A549 treated with DMSO at 1 μM for 4 hours (cell line): Measurements from ENCODE around the gene PRELID3B. TPM values are rescaled to one million over a fixed set of nuclear protein-coding genes. Genes with fewer than 3 reads are reported as not detected.

ENCODE experiments used
- total RNA-seq: library from RNA; stranded (reverse); fragments of 200-300 nt; extraction: Qiagen RNA extraction; gene quantifications from 5 replicates; pipeline ENCODE4 v1.2.3, GENCODE V29; 2022; ENCODE audit warnings: low read depth

PRELID3B gene
- 53.9 to 69.9 TPM (median 64.5 TPM) in 5 replicates for total RNA-seq

DNA sequence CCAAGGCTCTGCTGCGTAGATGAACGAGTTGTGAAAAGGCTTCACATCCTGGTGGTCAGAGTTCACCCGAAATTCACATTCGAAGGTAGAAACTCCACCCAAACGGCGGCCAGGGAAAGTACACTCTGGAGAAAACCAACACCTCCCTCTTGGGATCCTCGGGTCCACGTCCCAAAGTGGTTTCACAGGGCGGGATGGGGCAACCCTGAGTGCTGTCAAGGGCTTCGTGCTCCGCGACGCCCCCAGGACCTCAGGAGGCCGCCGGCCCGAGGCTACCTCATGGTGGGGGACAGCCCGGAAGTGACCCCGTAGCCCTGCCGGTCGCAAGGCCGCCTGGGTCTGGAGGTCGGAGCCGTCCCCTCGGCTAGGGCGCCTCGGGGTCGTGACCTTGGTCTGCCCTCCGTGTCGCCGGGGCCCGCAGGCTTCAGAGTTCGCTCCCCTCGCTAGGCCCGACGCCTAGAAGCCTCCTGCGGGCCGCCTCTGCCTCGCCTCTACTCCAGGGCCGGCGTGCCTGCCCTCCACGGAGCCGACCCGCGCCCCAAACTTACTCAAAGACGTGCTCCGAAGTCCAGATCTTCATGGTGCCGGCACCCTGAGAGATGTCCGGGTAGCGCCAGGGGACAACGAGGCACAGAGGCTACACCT, at the start of gene PRELID3B:
Gene PRELID3B, minus strand, starts transcription at position 636 of the 645 bp plus-strand sequence. Its CDS starts 56 bp downstream, at position 580.

DNA sequence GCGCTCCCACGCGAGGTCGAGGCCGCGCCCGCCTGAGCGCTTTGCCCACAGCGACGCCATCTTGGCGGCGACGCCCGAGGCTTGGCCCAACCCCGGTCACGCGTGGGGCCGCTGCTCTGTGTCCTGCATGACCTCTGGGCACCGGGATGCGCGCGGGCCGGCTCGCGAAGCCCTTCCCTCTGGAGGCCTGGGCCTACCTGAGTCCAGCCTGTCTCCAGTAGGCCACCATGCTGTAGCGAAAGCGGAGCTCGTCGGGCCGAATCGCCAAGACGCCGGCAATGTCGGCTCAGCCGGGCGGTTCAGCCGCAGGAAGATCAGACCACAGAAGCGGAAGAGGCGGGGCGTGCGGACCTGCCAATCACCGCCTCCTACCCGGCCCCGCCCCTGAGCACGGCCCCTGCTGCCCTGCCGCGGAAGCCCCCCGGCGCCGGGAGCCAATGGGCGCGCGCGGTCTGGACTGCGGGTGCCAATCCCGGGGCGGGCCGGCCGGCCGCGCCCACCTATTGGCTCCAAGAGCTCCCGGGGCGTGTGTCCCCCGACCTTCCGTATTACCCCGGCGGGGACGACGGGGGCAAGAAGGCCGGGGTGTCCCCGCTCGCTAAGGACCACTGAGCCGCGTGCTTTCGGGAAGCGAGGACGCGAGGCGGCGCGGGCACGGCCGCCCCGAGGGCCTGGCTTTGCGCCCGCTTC, 10.4 kb downstream of the PRELID3B start, which contains the start of gene ATP5F1E:
Gene ATP5F1E, minus strand, starts transcription at position 313 of the 690 bp plus-strand sequence. Its CDS starts 84 bp downstream, at position 229.

DNA sequence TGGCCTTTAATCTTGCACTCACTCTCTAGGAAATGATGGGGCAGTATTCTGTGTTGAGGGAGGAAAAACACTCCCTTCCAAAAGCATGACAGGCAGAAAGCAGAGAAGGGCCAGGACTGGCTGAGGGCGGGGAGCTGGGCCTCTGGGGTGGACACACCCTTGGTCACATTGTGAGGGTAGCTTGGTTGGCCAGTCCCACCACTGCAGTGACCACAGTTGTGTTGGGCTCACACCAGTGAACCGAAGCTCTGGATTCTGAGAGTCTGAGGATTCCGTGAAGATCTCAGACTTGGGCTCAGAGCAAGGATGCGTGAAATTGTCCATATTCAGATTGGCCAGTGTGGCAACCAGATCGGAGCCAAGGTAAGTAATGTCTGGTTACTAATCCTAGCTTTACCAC, 23.4 kb downstream of the PRELID3B start, which contains the start of gene TUBB1:
Gene TUBB1, plus strand, starts transcription at position 213 of the 400 bp plus-strand sequence. Its CDS starts 94 bp downstream, at position 307.

DNA sequence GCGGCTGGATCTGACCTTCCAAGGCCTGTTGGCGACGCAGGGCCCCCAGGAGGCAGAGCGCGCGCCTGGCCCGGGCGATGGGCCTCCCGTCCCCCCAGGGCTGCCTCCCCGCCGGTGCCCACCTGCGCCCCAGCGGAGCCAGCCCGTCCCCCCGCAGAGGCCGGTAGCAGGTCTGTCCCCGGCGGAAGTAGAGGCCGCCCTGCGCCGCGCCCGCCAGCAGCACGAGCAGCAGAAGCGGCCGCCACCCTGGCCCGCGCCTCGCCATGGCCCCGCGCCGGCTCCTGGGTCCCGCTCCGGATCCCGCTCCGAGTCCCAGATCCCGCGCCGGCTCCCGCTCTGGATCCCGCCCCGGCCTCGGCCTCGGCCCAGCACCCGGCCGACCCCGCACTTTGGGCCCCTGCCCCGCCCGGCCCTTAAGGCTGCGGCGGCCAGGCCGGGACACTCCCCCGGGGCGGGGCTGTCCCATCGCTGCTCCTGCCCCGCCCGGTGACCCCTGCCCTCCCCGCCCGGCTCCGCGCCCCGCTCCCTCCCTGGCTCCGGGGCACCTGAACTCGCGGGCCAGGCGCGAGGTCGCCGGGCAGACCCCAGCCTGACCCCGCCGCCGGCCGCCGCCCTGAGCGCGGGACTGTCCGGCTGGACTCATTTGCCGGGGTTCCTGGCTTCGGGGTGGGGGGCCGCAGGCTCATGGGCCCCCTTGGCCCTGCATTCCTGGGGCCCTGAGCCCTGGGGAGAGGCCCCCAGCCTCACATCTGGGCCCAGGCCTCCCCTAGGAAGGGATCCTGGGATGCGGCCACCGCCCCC, 35.5 kb downstream of the PRELID3B start, which contains the start of gene CTSZ:
Gene CTSZ, minus strand, starts transcription at position 391 of the 801 bp plus-strand sequence. Its CDS starts 126 bp downstream, at position 265.

Other genes starting within 250 kb of the PRELID3B start
- not detected in 5 replicates for gene GNAS-AS1, start 191.9 kb downstream of the PRELID3B start, total RNA-seq
- 662 to 718 TPM (median 697 TPM) in 5 replicates for gene GNAS, start 190.1 kb downstream of the PRELID3B start, total RNA-seq
- gene NELFCD, start 61.5 kb downstream of the PRELID3B start, total RNA-seq: 44.0 to 46.8 TPM (median 45.0 TPM) in 5 replicates
- gene CTSZ, start 35.5 kb downstream of the PRELID3B start, total RNA-seq: 155 to 184 TPM (median 173 TPM) in 5 replicates
- gene TUBB1, start 23.4 kb downstream of the PRELID3B start, total RNA-seq: 0.02 TPM in 1 of 5 replicates, not detected in the others
- gene ATP5F1E, start 10.5 kb downstream of the PRELID3B start, total RNA-seq: 91.8 to 114 TPM (median 94.5 TPM) in 5 replicates
- gene ZNF831, start 121.0 kb upstream of the PRELID3B start, total RNA-seq: not detected in 5 replicates